Lung (tissue), 12 donors: ENCODE data around the gene TP73. TPM values are rescaled to one million over a fixed set of nuclear protein-coding genes. Genes with fewer than 3 reads are reported as not detected.
A peak's percentile ranks its signal among the peaks of the same experiment; 100 is the strongest.

ENCODE experiments used
- ATAC-seq: fragments of 200-7000 bp; cut with Tn5 transposase; one replicate; pipeline ENCODE4 v1.9.1; 2020; ENCODE audit warnings: moderate number of reproducible peaks; ENCODE audit not compliant: insufficient read depth, low FRiP score
- DNase-seq, 3 donors: peaks; one replicate each; pipeline ENCODE4 v3.0.0-alpha.2; 2013 to 2017
- H3K27ac ChIP-seq, 2 donors: one replicate each; pipeline ENCODE4 v1.5.1; 2013; ENCODE audit warnings: mild to moderate bottlenecking in 2 of 2, moderate library complexity in 2 of 2, control low read depth in 1 of 2, inconsistent platforms in 1 of 2, low read depth in 1 of 2, low read length in 1 of 2
- H3K27me3 ChIP-seq, 3 donors: one replicate each; pipeline ENCODE4 v1.5.1; 2013; ENCODE audit warnings: low read length in 2 of 3; ENCODE audit not compliant: control insufficient read depth in 3 of 3, insufficient read depth in 3 of 3
- H3K36me3 ChIP-seq, 4 donors: one replicate each; pipeline ENCODE4 v1.5.1; 2013; ENCODE audit warnings: low read length in 4 of 4, mild to moderate bottlenecking in 1 of 4, moderate library complexity in 1 of 4; ENCODE audit not compliant: control insufficient read depth in 4 of 4, insufficient read depth in 4 of 4
- H3K4me1 ChIP-seq, 5 donors: one replicate each; pipeline ENCODE4 v1.5.1; 2013; ENCODE audit warnings: low read length in 5 of 5, mild to moderate bottlenecking in 2 of 5, moderate library complexity in 1 of 5; ENCODE audit not compliant: control insufficient read depth in 5 of 5, insufficient read depth in 5 of 5
- H3K4me3 ChIP-seq: one replicate; pipeline ENCODE4 v1.5.1; 2013; ENCODE audit warnings: mild to moderate bottlenecking, control low read depth, moderate library complexity
- H3K9ac ChIP-seq, 2 donors: one replicate each; pipeline ENCODE4 v1.5.1; 2013; ENCODE audit warnings: low read length in 2 of 2, control low read depth in 1 of 2; ENCODE audit not compliant: insufficient read depth in 1 of 2
- H3K9me3 ChIP-seq, 4 donors: one replicate each; pipeline ENCODE4 v1.5.1; 2013; ENCODE audit warnings: low read length in 3 of 4, mild to moderate bottlenecking in 1 of 4, moderate library complexity in 1 of 4; ENCODE audit not compliant: control insufficient read depth in 4 of 4, insufficient read depth in 3 of 4
- CTCF ChIP-seq: IDR thresholded peaks from 2 replicates; pipeline ENCODE4 v1.5.1; 2012; ENCODE audit warnings: mild to moderate bottlenecking; ENCODE audit errors: control extremely low read depth, extremely low read depth
- WGBS, 2 donors: extraction: QIAGEN DNeasy Blood & Tissue Kit; methylation state at CpG; one replicate each; pipeline ENCODE4 v1.1.7; 2013; 5-methylcytosine and 5-hydroxymethylcytosine counted together
- polyA plus RNA-seq, 2 donors: library from polyadenylated mRNA; stranded (reverse); fragments of 200-250 nt; gene quantifications; one replicate each; pipeline ENCODE4 v1.2.1, GENCODE V29; 2013
- total RNA-seq, 2 donors: library from RNA; depleted of rRNA in 1 of 2; stranded (reverse); fragments of >200 nt in 1 of 2; gene quantifications; one replicate each; pipeline ENCODE4 v1.2.1, GENCODE V29; 2014 to 2021
- donor health status: control.
- donor health status: control.
- donor health status: Bipolar disorder and iron deficiency.
- donor health status: healthy.
- donor health status: DM: yes; HTN: yes; CAD: no.

Gene TP73
- total and polyA plus RNA-seq, 4 donors, result 1.7 to 12.3 (median 2.2) TPM

GRCh38 chr1:3693321-3693720 lies 41.0 kb downstream of the TP73 start:
- 91 to 94% methylated on average over 11 of the region's 11 CpGs for WGBS, 2 donors
- H3K4me3 ChIP-seq, result no peak overlapping the region
- no peaks in the 10 kb centered on the region for H3K4me1 ChIP-seq
- no peaks in the 10 kb centered on the region for H3K9me3 ChIP-seq
- no peak for DNase-seq
- no peak overlapping the region for H3K9ac ChIP-seq
- ATAC-seq, result no peak
- TF ChIP-seq CTCF, result no peak
- peaks cover 0 to 11% (median 0%) of the 10 kb centered on the region in 3 donors for H3K27me3 ChIP-seq
- no peak overlapping the region for H3K27ac ChIP-seq
- H3K36me3 ChIP-seq, result no peaks in the 10 kb centered on the region

- Histone ChIP-seq H3K36me3 (no peaks in the 10 kb centered on the region), H3K4me1 (no peaks in the 10 kb centered on the region), H3K9me3 (no peaks in the 10 kb centered on the region), H3K27ac (no peak overlapping the region), H3K27me3 (peaks cover 0 to 24% (median 0%) of the 10 kb centered on the region in 3 donors), H3K9ac (no peak overlapping the region), H3K4me3 (no peak overlapping the region)
- 39 to 41% methylated on average over 33 of the region's 33 CpGs for WGBS, 2 donors
- DNase-seq (peak in 2 of 3 donors; percentile 33 to 46), ATAC-seq (no peak)
- peak; percentile 36 for TF ChIP-seq CTCF
Observed at GRCh38 chr1:3695326-3696217, 43.3 kb downstream of the TP73 start.

- ATAC-seq, result no peak
Observed at GRCh38 chr1:3696689-3697088, 44.4 kb downstream of the TP73 start.

More at GRCh38 chr1:3696689-3697088, 44.4 kb downstream of the TP73 start:
- Histone ChIP-seq H3K9ac (no peak overlapping the region), H3K27ac (no peak overlapping the region), H3K4me3 (no peak overlapping the region), H3K4me1 (no peaks in the 10 kb centered on the region), H3K9me3 (no peaks in the 10 kb centered on the region), H3K36me3 (no peaks in the 10 kb centered on the region), H3K27me3 (peaks cover 0 to 24% (median 0%) of the 10 kb centered on the region in 3 donors)
- WGBS, 2 donors, result 89 to 93% methylated on average over 9 of the region's 9 CpGs
- no peak for TF ChIP-seq CTCF
- no peak for DNase-seq
